Naive thymus-derived CD4-positive, alpha-beta T cell (primary cell): ENCODE measurements around the gene TTLL5. TPM values are rescaled to one million over a fixed set of nuclear protein-coding genes. Genes with fewer than 3 reads are reported as not detected.

Experiments
- ATAC-seq: fragments of 150-1000 bp; cut with Tn5 transposase; 2 replicates; pipeline ENCODE4 v1.10.0; 2021; ENCODE audit warnings: mild to moderate bottlenecking, moderate library complexity
- CTCF ChIA-PET: fragments of 350-600 bp; sonication (Branson Sonifier 250); formaldehyde crosslinking; loops from one replicate; lab custom pipeline; 2021; ENCODE audit warnings: antibody characterized with exemption; lab: Charles Lee
- POLR2A ChIA-PET: fragments of 350-600 bp; sonication (Branson Sonifier 250); formaldehyde crosslinking; loops from one replicate; lab custom pipeline; 2021; ENCODE audit warnings: antibody characterized with exemption, inconsistent platforms; lab: Charles Lee
- DNase-seq, 9 donors: peaks; one replicate each; pipeline versions ENCODE4 v3.0.0 to v3.0.0-alpha.2; 2020 to 2022; ENCODE audit warnings: mixed read lengths in 1 of 9
- H3K27ac ChIP-seq: one replicate; pipeline ENCODE4 v1.7.0; 2013; ENCODE audit warnings: mild to moderate bottlenecking, low read depth, low read length, moderate library complexity
- H3K27me3 ChIP-seq, 2 donors: one replicate each; pipeline ENCODE4 v1.7.0; 2013; ENCODE audit warnings: low read length in 2 of 2, mild to moderate bottlenecking in 2 of 2, moderate library complexity in 2 of 2; ENCODE audit not compliant: control insufficient read depth in 2 of 2, insufficient read depth in 2 of 2
- H3K36me3 ChIP-seq, 3 experiments: 1 replicate in 2 of 3; 2 replicates in 1 of 3; pipeline ENCODE4 v1.7.0; 2013; ENCODE audit warnings: low read length in 3 of 3, mild to moderate bottlenecking in 3 of 3, moderate library complexity in 1 of 3; ENCODE audit not compliant: insufficient read depth in 3 of 3, control insufficient read depth in 2 of 3
- H3K4me1 ChIP-seq, 2 donors: one replicate each; pipeline ENCODE4 v1.7.0; 2013; ENCODE audit warnings: low read length in 2 of 2, mild to moderate bottlenecking in 2 of 2, moderate library complexity in 1 of 2; ENCODE audit not compliant: control insufficient read depth in 2 of 2, insufficient read depth in 2 of 2
- H3K4me3 ChIP-seq: 2 replicates; pipeline ENCODE4 v1.7.0; 2013; ENCODE audit warnings: mild to moderate bottlenecking, low read length
- H3K9me3 ChIP-seq, 3 experiments: 1 replicate in 2 of 3; 2 replicates in 1 of 3; pipeline ENCODE4 v1.7.0; 2013; ENCODE audit warnings: low read length in 3 of 3; ENCODE audit not compliant: control insufficient read depth in 2 of 3
- H3K27ac Mint-ChIP-seq, 9 donors: one replicate each; pipeline ENCODE4 v1.8.0; 2020 to 2022; ENCODE audit warnings: mixed read lengths in 9 of 9, mild to moderate bottlenecking in 8 of 9, moderate library complexity in 5 of 9, inconsistent platforms in 2 of 9
- H3K27me3 Mint-ChIP-seq, 5 donors: one replicate each; pipeline ENCODE4 v1.8.0; 2021 to 2022; ENCODE audit warnings: mixed read lengths in 5 of 5, mild to moderate bottlenecking in 1 of 5
- H3K36me3 Mint-ChIP-seq, 5 donors: one replicate each; pipeline ENCODE4 v1.8.0; 2020 to 2022; ENCODE audit warnings: mixed read lengths in 5 of 5, mild to moderate bottlenecking in 3 of 5, inconsistent platforms in 1 of 5
- H3K4me1 Mint-ChIP-seq, 7 donors: one replicate each; pipeline ENCODE4 v1.8.0; 2020 to 2022; ENCODE audit warnings: mixed read lengths in 7 of 7, mild to moderate bottlenecking in 3 of 7, inconsistent platforms in 1 of 7
- H3K4me3 Mint-ChIP-seq, 10 donors: one replicate each; pipeline ENCODE4 v1.8.0; 2020 to 2022; ENCODE audit warnings: mild to moderate bottlenecking in 10 of 10, mixed read lengths in 10 of 10, moderate library complexity in 6 of 10, inconsistent platforms in 2 of 10
- H3K9me3 Mint-ChIP-seq, 11 donors: one replicate each; pipeline ENCODE4 v1.8.0; 2020 to 2022; ENCODE audit warnings: mixed read lengths in 11 of 11, mild to moderate bottlenecking in 4 of 11, inconsistent platforms in 1 of 11, moderate library complexity in 1 of 11
- intact Hi-C, 2 donors: fragments of 100-400 bp; cut with micrococcal nuclease; formaldehyde crosslinking; loops; one replicate each; pipeline ENCODE4 v1.15.1; 2023
- polyA plus RNA-seq, 2 donors: library from polyadenylated mRNA; unstranded; fragments of 300-500 nt; fragmentation: Illumina TruSeq; gene quantifications; one replicate each; pipeline ENCODE4 v1.2.3, GENCODE V29; 2021
- total RNA-seq, 6 experiments: library from RNA in 5 of 6; stranded (reverse) in 5 of 6; gene quantifications; 1 replicate in 5 of 6; 2 replicates in 1 of 6; pipeline ENCODE4 v1.2.3 and lab custom pipeline; 2021 to 2026

Gene TTLL5
- total and polyA plus RNA-seq, 7 experiments from 2014 or later = 7.8 to 31.4 (median 21.5) TPM

DNA sequence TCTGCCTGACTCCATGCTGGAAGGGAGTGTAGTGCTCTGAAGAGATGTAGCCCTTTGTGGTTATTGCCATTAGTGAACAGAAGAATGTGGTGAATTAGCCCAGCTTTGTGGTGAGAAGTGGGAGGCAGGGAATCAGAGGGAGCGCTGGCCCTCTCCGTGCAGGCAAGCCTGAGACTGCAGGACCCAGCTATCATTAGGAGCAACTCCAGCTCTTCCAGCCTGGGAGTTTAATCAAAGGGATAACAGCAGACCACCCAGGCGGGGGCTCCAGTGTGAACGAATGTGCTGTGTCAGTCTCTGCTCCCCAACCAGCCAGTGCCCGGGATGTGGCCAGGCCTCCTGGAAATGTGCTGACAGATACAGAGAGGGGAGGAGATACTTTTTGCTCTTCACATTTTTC lies 142.7 kb downstream of the TTLL5 start:
- no peaks in the 10 kb centered on the region for H3K27me3 Mint-ChIP-seq
- H3K36me3 Mint-ChIP-seq = peaks cover 8 to 71% (median 43%) of the 10 kb centered on the region in 5 donors
- H3K27me3 ChIP-seq = no peaks in the 10 kb centered on the region
- peaks cover 0 to 18% (median 8%) of the 10 kb centered on the region in 11 donors for H3K9me3 Mint-ChIP-seq
- CTCF ChIA-PET = no interaction called here
- no peak overlapping the region for H3K4me3 Mint-ChIP-seq
- H3K4me1 Mint-ChIP-seq = no peaks in the 10 kb centered on the region
- no peak overlapping the region for H3K4me3 ChIP-seq
- H3K27ac ChIP-seq = no peak overlapping the region
- no peak overlapping the region for H3K27ac Mint-ChIP-seq
- intact Hi-C loops = no loop called here
- POLR2A ChIA-PET = no interaction called here
- peaks cover 0 to 7% (median 0%) of the 10 kb centered on the region in 3 experiments for H3K36me3 ChIP-seq
- ATAC-seq (no peak), DNase-seq (no peak)
- no peaks in the 10 kb centered on the region for H3K4me1 ChIP-seq
- H3K9me3 ChIP-seq = no peaks in the 10 kb centered on the region

DNA sequence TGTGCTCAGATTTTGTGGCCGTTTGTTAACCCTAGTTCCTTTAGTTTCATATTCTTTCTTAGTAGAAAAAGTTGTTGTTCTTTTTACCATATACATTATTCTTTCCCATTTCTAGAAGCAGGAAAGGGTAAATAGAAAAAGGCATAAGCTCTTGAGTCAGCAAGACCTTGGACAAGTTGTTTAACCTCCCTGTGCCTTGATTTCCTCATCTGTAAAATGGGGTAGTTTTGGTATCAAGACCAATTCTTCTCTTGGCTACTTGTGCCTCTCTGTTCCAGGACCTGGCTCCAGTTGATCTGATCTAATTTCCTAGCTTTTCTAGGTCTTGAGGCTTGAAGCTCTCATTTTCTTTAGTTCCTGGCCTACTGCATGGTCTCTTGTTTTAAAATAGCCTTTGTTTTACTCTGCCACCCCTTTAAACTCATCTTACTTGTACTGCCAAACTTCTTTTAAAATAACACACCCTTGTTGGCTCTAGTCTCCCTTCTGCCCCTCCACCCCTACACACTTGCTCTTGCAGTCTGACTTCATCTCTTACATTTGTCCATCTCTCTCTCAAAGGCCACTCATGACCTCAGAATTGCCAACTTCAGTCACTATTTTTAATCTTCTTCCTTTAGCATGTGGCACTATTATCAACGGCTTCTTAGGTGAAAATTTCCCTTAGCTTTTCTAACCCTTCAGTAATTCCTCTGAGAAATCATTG lies 143.7 kb downstream of the TTLL5 start:
- Histone ChIP-seq H3K4me1 (no peaks in the 10 kb centered on the region), H3K27me3 (no peaks in the 10 kb centered on the region), H3K36me3 (peaks cover 0 to 7% (median 0%) of the 10 kb centered on the region in 3 experiments), H3K27ac (no peak overlapping the region), H3K9me3 (no peaks in the 10 kb centered on the region), H3K4me3 (no peak overlapping the region)
- Mint-ChIP-seq H3K27me3 (no peaks in the 10 kb centered on the region), H3K4me1 (no peaks in the 10 kb centered on the region), H3K27ac (no peak overlapping the region), H3K36me3 (peaks cover 7 to 64% (median 37%) of the 10 kb centered on the region in 5 donors), H3K4me3 (no peak overlapping the region), H3K9me3 (peaks cover 0 to 8% (median 0%) of the 10 kb centered on the region in 11 donors)
- no peak for DNase-seq
- intact Hi-C loops = no loop called here
- ChIA-PET POLR2A (no interaction called here), CTCF (no interaction called here)
- ATAC-seq = no peak

DNA sequence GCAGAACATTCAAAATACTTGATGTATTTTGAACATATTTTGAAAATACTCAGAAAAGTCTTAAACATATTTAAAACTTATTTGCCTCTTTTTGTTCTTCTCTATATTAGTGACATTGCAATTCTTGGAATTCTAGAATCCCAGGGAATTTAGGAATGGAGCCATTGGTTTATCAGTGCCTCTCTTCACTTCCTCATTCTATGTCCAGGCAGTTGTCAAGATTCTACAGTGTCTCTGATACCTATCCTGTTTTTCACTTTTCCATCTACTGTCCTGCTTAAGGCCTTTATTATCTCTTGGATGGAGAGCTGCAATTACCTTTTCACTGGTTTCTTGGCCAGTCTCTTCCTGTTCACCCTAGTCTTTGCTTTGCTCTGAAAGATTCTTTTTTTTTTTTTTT lies 144.6 kb downstream of the TTLL5 start:
- no peak for DNase-seq
- CTCF ChIA-PET = no interaction called here

DNA sequence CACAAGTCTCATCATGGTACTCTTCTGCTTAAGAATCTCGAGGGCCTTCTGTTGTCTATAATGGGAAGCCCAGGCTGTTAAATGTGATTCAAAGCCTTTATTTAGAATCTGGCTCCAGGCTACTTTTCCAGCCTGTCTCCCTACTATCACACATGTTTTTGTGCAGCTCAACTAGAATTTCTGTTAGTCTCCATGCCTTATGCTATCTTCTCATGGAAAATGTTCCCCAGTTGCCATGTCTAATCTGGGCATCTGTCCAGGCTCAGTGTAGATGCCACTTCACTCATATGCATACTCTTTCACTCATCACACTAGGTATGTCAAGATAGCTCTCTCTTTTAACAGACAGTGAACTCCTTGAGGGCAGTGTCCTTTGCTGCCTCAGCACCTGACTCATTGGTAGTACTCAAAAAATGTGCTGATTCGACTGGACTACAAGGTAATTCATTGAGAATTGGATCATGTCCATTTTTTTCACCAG lies 145.3 kb downstream of the TTLL5 start:
- ChIA-PET CTCF (no interaction called here), POLR2A (no interaction called here)
- Mint-ChIP-seq H3K27ac (no peak overlapping the region), H3K4me3 (no peak overlapping the region), H3K27me3 (no peaks in the 10 kb centered on the region), H3K9me3 (no peaks in the 10 kb centered on the region), H3K4me1 (no peaks in the 10 kb centered on the region), H3K36me3 (peaks cover 3 to 61% (median 28%) of the 10 kb centered on the region in 5 donors)
- intact Hi-C loops = no loop called here
- Histone ChIP-seq H3K36me3 (no peaks in the 10 kb centered on the region), H3K4me3 (no peak overlapping the region), H3K27ac (no peak overlapping the region), H3K9me3 (no peaks in the 10 kb centered on the region), H3K4me1 (no peaks in the 10 kb centered on the region), H3K27me3 (no peaks in the 10 kb centered on the region)
- ATAC-seq (no peak), DNase-seq (no peak)

More for the DNA sequence above, 144.6 kb downstream of the TTLL5 start:
- no peak overlapping the region for H3K4me3 Mint-ChIP-seq
- no peaks in the 10 kb centered on the region for H3K9me3 Mint-ChIP-seq
- no peaks in the 10 kb centered on the region for H3K27me3 ChIP-seq
- intact Hi-C loops = no loop called here
- H3K9me3 ChIP-seq = no peaks in the 10 kb centered on the region
- H3K36me3 Mint-ChIP-seq = peaks cover 3 to 61% (median 29%) of the 10 kb centered on the region in 5 donors
- POLR2A ChIA-PET = no interaction called here
- no peak overlapping the region for H3K4me3 ChIP-seq
- H3K27ac Mint-ChIP-seq = no peak overlapping the region
- peaks cover 0 to 6% (median 0%) of the 10 kb centered on the region in 3 experiments for H3K36me3 ChIP-seq
- H3K27me3 Mint-ChIP-seq = no peaks in the 10 kb centered on the region
- H3K4me1 ChIP-seq = no peaks in the 10 kb centered on the region
- ATAC-seq = no peak
- H3K4me1 Mint-ChIP-seq = no peaks in the 10 kb centered on the region
- H3K27ac ChIP-seq = no peak overlapping the region

- Mint-ChIP-seq H3K27me3 (no peaks in the 10 kb centered on the region), H3K36me3 (peaks cover 3 to 65% (median 39%) of the 10 kb centered on the region in 5 donors), H3K4me3 (no peak overlapping the region), H3K9me3 (no peaks in the 10 kb centered on the region), H3K4me1 (no peaks in the 10 kb centered on the region), H3K27ac (no peak overlapping the region)
- Histone ChIP-seq H3K9me3 (no peaks in the 10 kb centered on the region), H3K36me3 (no peaks in the 10 kb centered on the region), H3K4me1 (no peaks in the 10 kb centered on the region), H3K4me3 (no peak overlapping the region), H3K27me3 (no peaks in the 10 kb centered on the region), H3K27ac (no peak overlapping the region)
- POLR2A ChIA-PET = no interaction called here
- intact Hi-C loops = no loop called here
- no peak for DNase-seq
- CTCF ChIA-PET = no interaction called here
- no peak for ATAC-seq
These were observed 146.8 kb downstream of the TTLL5 start for GRCh38 chr14:75807667-75808360.

- Mint-ChIP-seq H3K27me3 (no peaks in the 10 kb centered on the region), H3K4me1 (no peaks in the 10 kb centered on the region), H3K4me3 (no peak overlapping the region), H3K36me3 (peaks cover 3 to 41% (median 30%) of the 10 kb centered on the region in 5 donors), H3K27ac (no peak overlapping the region), H3K9me3 (no peaks in the 10 kb centered on the region)
- no peak overlapping the region for H3K4me3 ChIP-seq
- H3K27ac ChIP-seq = no peak overlapping the region
- no peaks in the 10 kb centered on the region for H3K36me3 ChIP-seq
- DNase-seq = no peak
- no peaks in the 10 kb centered on the region for H3K9me3 ChIP-seq
- ChIA-PET POLR2A (no interaction called here), CTCF (no interaction called here)
- H3K4me1 ChIP-seq = no peaks in the 10 kb centered on the region
- intact Hi-C loops = no loop called here
- no peaks in the 10 kb centered on the region for H3K27me3 ChIP-seq
- no peak for ATAC-seq
These were observed 150.2 kb downstream of the TTLL5 start for GRCh38 chr14:75811136-75811829.
